IMR-90 (cell line): ENCODE results near the gene EFHD1. TPM values are rescaled to one million over a fixed set of nuclear protein-coding genes. Genes with fewer than 3 reads are reported as not detected.
A peak's percentile ranks its signal among the peaks of the same experiment; 100 is the strongest.

Experiments
- ATAC-seq: fragments of 200-7000 bp; cut with Tn5 transposase; 2 replicates; pipeline ENCODE4 v1.9.1; 2020; ENCODE audit warnings: low read depth, mild to moderate bottlenecking, moderate library complexity
- BruUV-seq: library from RNA; stranded (reverse); fragments of 400-500 nt; replicated peaks from 2 replicates; lab custom pipeline; 2021; lab: Mats Ljungman, UMichigan
- CTCF ChIA-PET: fragments of 300-600 bp; formaldehyde crosslinking; extraction: SDS; loops from one replicate; lab custom pipeline; 2021; ENCODE audit warnings: antibody characterized with exemption; lab: Yijun Ruan, JAX
- POLR2A ChIA-PET: fragments of 300-600 bp; sonication (Branson Sonifier 250); formaldehyde crosslinking; loops from one replicate; lab custom pipeline; 2022; ENCODE audit warnings: antibody characterized with exemption; ENCODE audit not compliant: unreplicated experiment; lab: Charles Lee
- DNase-seq: peaks from one replicate; pipeline ENCODE4 v3.0.0; 2013
- H2AFZ ChIP-seq: replicated peaks from 2 replicates; pipeline ENCODE3; 2013; ENCODE audit warnings: low read length, mild to moderate bottlenecking; ENCODE audit not compliant: poor library complexity
- H2AK5ac ChIP-seq: 2 replicates; pipeline ENCODE4 v1.6.1; 2013; ENCODE audit warnings: low read depth, low read length, inconsistent platforms
- H2AK9ac ChIP-seq: replicated peaks from 2 replicates; pipeline ENCODE3; 2013; ENCODE audit warnings: mild to moderate bottlenecking, low read depth, low read length, moderate library complexity; ENCODE audit not compliant: poor library complexity
- H2BK120ac ChIP-seq: 2 replicates; pipeline ENCODE4 v1.6.1; 2013; ENCODE audit warnings: low read depth, low read length, inconsistent platforms
- H2BK15ac ChIP-seq: 3 replicates; pipeline ENCODE4 v1.6.1; 2013; ENCODE audit warnings: low read depth, low read length, inconsistent platforms
- H2BK20ac ChIP-seq: 2 replicates; pipeline ENCODE4 v1.6.1; 2013; ENCODE audit warnings: low read depth, mild to moderate bottlenecking, inconsistent platforms, low read length, moderate library complexity
- H2BK5ac ChIP-seq: 2 replicates; pipeline ENCODE4 v1.6.1; 2013; ENCODE audit warnings: mild to moderate bottlenecking, low read depth, low read length, inconsistent platforms; ENCODE audit not compliant: poor library complexity, severe bottlenecking
- H3K14ac ChIP-seq: replicated peaks from 2 replicates; pipeline ENCODE4 v1.6.1; 2013; ENCODE audit warnings: low read depth, low read length, inconsistent platforms
- H3K18ac ChIP-seq: 2 replicates; pipeline ENCODE4 v1.6.1; 2013; ENCODE audit warnings: low read depth, low read length, control low read depth
- H3K23ac ChIP-seq: 2 replicates; pipeline ENCODE4 v1.6.1; 2013; ENCODE audit warnings: low read depth, low read length, inconsistent platforms
- H3K27ac ChIP-seq: 2 replicates; pipeline ENCODE4 v1.5.1; 2013; ENCODE audit warnings: mild to moderate bottlenecking, control low read depth, low read length; ENCODE audit not compliant: insufficient read depth
- H3K27me3 ChIP-seq: 2 replicates; pipeline ENCODE4 v1.6.1; 2013; ENCODE audit warnings: low read length; ENCODE audit not compliant: control insufficient read depth, insufficient read depth
- H3K36me3 ChIP-seq: 2 replicates; pipeline ENCODE4 v1.6.1; 2013; ENCODE audit warnings: low read length, mixed read lengths; ENCODE audit not compliant: control insufficient read depth, insufficient read depth
- H3K4ac ChIP-seq: 2 replicates; pipeline ENCODE4 v1.6.1; 2013; ENCODE audit warnings: low read depth, low read length, inconsistent platforms
- H3K4me1 ChIP-seq: 2 replicates; pipeline ENCODE4 v1.6.1; 2013; ENCODE audit warnings: low read length, mixed read lengths; ENCODE audit not compliant: control insufficient read depth, insufficient read depth
- H3K4me2 ChIP-seq: 2 replicates; pipeline ENCODE4 v1.6.1; 2013; ENCODE audit warnings: low read depth, mild to moderate bottlenecking, control low read depth, low read length, moderate library complexity
- H3K4me3 ChIP-seq: 2 replicates; pipeline ENCODE4 v1.5.1; 2013; ENCODE audit warnings: low read depth, mild to moderate bottlenecking, control low read depth, low read length, moderate library complexity; ENCODE audit not compliant: insufficient read depth
- H3K56ac ChIP-seq: 2 replicates; pipeline ENCODE4 v1.6.1; 2013; ENCODE audit warnings: low read length, inconsistent platforms; ENCODE audit not compliant: insufficient read depth; ENCODE audit errors: extremely low read depth
- H3K79me1 ChIP-seq, 2 experiments: 2 replicates each; pipeline ENCODE4 v1.6.1; 2013; ENCODE audit warnings: low read length in 2 of 2, inconsistent platforms in 1 of 2, low read depth in 1 of 2
- H3K9ac ChIP-seq: 2 replicates; pipeline ENCODE4 v1.6.1; 2013; ENCODE audit warnings: low read depth, low read length, control low read depth
- H3K9me1 ChIP-seq: 2 replicates; pipeline ENCODE4 v1.6.1; 2013; ENCODE audit warnings: low read length, inconsistent platforms; ENCODE audit not compliant: insufficient read depth
- H3K9me3 ChIP-seq: 2 replicates; pipeline ENCODE4 v1.6.1; 2013; ENCODE audit warnings: low read length; ENCODE audit not compliant: control insufficient read depth, insufficient read depth
- H4K20me1 ChIP-seq: 2 replicates; pipeline ENCODE4 v1.6.1; 2013; ENCODE audit warnings: low read length, inconsistent platforms; ENCODE audit not compliant: insufficient read depth
- H4K5ac ChIP-seq: 2 replicates; pipeline ENCODE4 v1.6.1; 2013; ENCODE audit warnings: mild to moderate bottlenecking, low read depth, low read length, control low read depth
- H4K8ac ChIP-seq, 2 experiments: 2 replicates each; pipeline ENCODE4 v1.6.1; 2013; ENCODE audit warnings: low read depth in 2 of 2, low read length in 2 of 2, control low read depth in 1 of 2, inconsistent platforms in 1 of 2
- H4K91ac ChIP-seq: 2 replicates; pipeline ENCODE4 v1.6.1; 2013; ENCODE audit warnings: low read depth, low read length, inconsistent platforms; ENCODE audit not compliant: insufficient read depth
- CHD1 ChIP-seq: IDR thresholded peaks from 2 replicates; pipeline ENCODE4 v1.6.1; 2012; ENCODE audit warnings: low read depth, low read length, improper control_type of control experiment
- CTCF ChIP-seq: conservative IDR thresholded peaks from 2 replicates; pipeline ENCODE4 v1.5.1; 2012; ENCODE audit warnings: mild to moderate bottlenecking, low read depth, low read length, improper control_type of control experiment
- RAD21 ChIP-seq: IDR thresholded peaks from 2 replicates; pipeline ENCODE4 v1.6.1; 2012; ENCODE audit warnings: low read length, improper control_type of control experiment
- whole genome bisulfite sequencing, 2 experiments: methylation state at CpG; one replicate each; pipeline versions ENCODE4 v1.1.5 to v1.1.7; 2013; ENCODE audit warnings: missing lambda C conversion rate in 2 of 2; ENCODE audit not compliant: insufficient read length in 1 of 2; ENCODE audit errors: extremely low coverage in 2 of 2; 5-methylcytosine and 5-hydroxymethylcytosine counted together
- dilution Hi-C: fragments of 300-500 bp; cut with HindIII; formaldehyde crosslinking; loops from one replicate; pipeline ENCODE4 v1.14.3; 2018; ENCODE audit warnings: low sequenced_read_pairs; ENCODE audit not compliant: unreplicated experiment
- in situ Hi-C: fragments of 300-500 bp; cut with MboI; formaldehyde crosslinking; loops from 3 replicates; pipeline ENCODE4 v1.14.3; 2019; ENCODE audit warnings: low sequenced_read_pairs, inconsistent platforms, mixed read lengths
- intact Hi-C: fragments of 100-400 bp; cut with micrococcal nuclease; formaldehyde crosslinking; loops from 2 replicates; pipeline ENCODE4 v1.10.0; 2022
- polyA plus RNA-seq, 3 experiments: library from polyadenylated mRNA; depleted of rRNA; stranded (reverse); fragments of >200 nt; gene quantifications; 2 replicates each; pipeline ENCODE4 v1.2.3, GENCODE V29; 2012; ENCODE audit warnings: low replicate concordance in 1 of 3
- total RNA-seq: library from RNA; depleted of rRNA; stranded (reverse); fragments of >200 nt; gene quantifications from 2 replicates; pipeline ENCODE4 v1.2.3, GENCODE V29; 2012

EFHD1 gene
- total and polyA plus RNA-seq, 2 of the 4 experiments (the other 2 are of a cell fraction): 0.27 TPM; not detected in 1

GRCh38 chr2:232668805-232669444 is 35.5 kb downstream of the EFHD1 start:
- Histone ChIP-seq H3K36me3 (no peaks in the 10 kb centered on the region), H3K18ac (no peak overlapping the region), H4K91ac (no peak overlapping the region), H3K27me3 (peaks cover 2% of the 10 kb centered on the region; the same call in 1 of the 2 replicates), H3K4me1 (no peaks in the 10 kb centered on the region), H2AK9ac (no peak overlapping the region), H2BK120ac (no peak overlapping the region), H2BK20ac (no peak overlapping the region), H2BK5ac (no peak overlapping the region), H4K5ac (no peak overlapping the region), H4K20me1 (no peaks in the 10 kb centered on the region), H2AFZ (peak overlapping the region; percentile 74), H3K14ac (no peak overlapping the region), H2BK15ac (no peak overlapping the region), H3K27ac (no peak overlapping the region), H3K4me2 (no peak overlapping the region), H3K9me3 (no peaks in the 10 kb centered on the region), H3K9ac (no peak overlapping the region), H3K9me1 (no peaks in the 10 kb centered on the region; the same call in 1 of the 2 replicates), H3K79me1 (no peaks in the 10 kb centered on the region), H3K4ac (no peak overlapping the region), H4K8ac (no peak overlapping the region), H3K56ac (no peak overlapping the region), H2AK5ac (no peak overlapping the region), H3K4me3 (no peak overlapping the region), H3K23ac (no peak overlapping the region)
- CTCF ChIA-PET: interaction anchor here (0.6 kb wide), 1 partner anchor 14 kb away, joined by 4 read pairs; no protein-coding TSS in a partner anchor
- BruUV-seq: no TSS peak
- no peak for TF ChIP-seq CHD1
- peak; percentile 41 for TF ChIP-seq CTCF
- peak; percentile 43 for TF ChIP-seq RAD21
- POLR2A ChIA-PET: no interaction called here
- in situ Hi-C loops: no loop called here
- DNase-seq (no peak), ATAC-seq (no peak; the same call in 1 of the 2 replicates)
- 43% methylated on average over 4 of the region's 17 CpGs; no CpG with 5 or more reads in 1 of the 2 experiments for WGBS, 2 experiments
- intact Hi-C loops: loop anchor here (1.0 kb wide), 1 partner anchor 63 kb away; no protein-coding TSS in a partner anchor
- dilution Hi-C loops: no loop called here
